ENCODE measurements around the gene NAA60. TPM values are rescaled to one million over a fixed set of nuclear protein-coding genes. Genes with fewer than 3 reads are reported as not detected.

NAA60 gene
- polyA plus RNA-seq, 1 donor (not counting 4 experiments of a cell fraction or from before 2014, with no cell fraction given): 30.3 TPM

DNA sequence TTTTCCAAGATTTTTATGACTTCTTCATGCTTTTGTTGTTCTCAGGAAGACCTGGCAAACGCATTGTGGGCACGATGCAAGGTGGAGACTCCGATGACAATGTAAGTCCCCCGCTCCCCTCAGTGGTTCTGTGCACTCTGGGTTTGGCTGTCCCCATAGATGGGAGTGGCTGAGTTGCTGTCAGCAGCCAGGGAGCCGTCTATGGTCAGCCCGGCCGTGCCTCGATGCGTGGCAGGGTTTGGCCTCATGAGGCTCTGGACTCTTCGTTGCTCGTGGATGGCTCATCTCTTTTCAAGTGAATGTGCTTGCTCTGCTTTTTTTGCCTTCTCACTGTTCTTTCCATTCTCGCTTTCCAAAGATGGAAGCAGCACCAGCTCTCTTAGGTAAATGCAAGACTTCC lies 89.3 kb downstream of the NAA60 start:
- Histone ChIP-seq H3K4me3 (ENCODE audit: control insufficient read depth in 2 of 3, extremely low read depth in 1 of 3, insufficient read depth in 2 of 3, low read depth in 1 of 3, low read length in 3 of 3) (no peak overlapping the region), H3K4me2 (ENCODE audit: control insufficient read depth, extremely low read depth, insufficient read depth, low read depth, low read length) (no peak overlapping the region), H3K9me1 (ENCODE audit: control insufficient read depth, extremely low read depth, insufficient read depth, low read length) (no peaks in the 10 kb centered on the region), H3K9ac (ENCODE audit: control insufficient read depth, extremely low read depth, insufficient read depth, low read length) (no peak overlapping the region), H2AFZ (ENCODE audit: control insufficient read depth, low read length) (no peak overlapping the region), H4K20me1 (ENCODE audit: control insufficient read depth, extremely low read depth, insufficient read depth, low read length) (no peaks in the 10 kb centered on the region), H3K36me3 (ENCODE audit: control insufficient read depth in 2 of 2, extremely low read depth in 1 of 2, insufficient read depth in 2 of 2, low read length in 2 of 2) (peaks cover 15 to 18% of the 10 kb centered on the region in 2 experiments), H3K27me3 (ENCODE audit: control insufficient read depth, extremely low read depth, insufficient read depth, low read length) (no peaks in the 10 kb centered on the region), H3K27ac (ENCODE audit: control insufficient read depth, insufficient read depth, low read length) (no peak overlapping the region), H3K79me2 (ENCODE audit: control insufficient read depth, insufficient read depth, low read length) (no peaks in the 10 kb centered on the region), H3K4me1 (ENCODE audit: control insufficient read depth, extremely low read depth, insufficient read depth, low read length) (no peaks in the 10 kb centered on the region), H3K9me3 (ENCODE audit: control insufficient read depth, low read depth, low read length) (no peaks in the 10 kb centered on the region)
- no peak for FAIRE-seq
- dilution Hi-C loops (cut with MboI; ENCODE audit: extremely low pct_ligation_motif_present, low sequenced_read_pairs): no loop called here
- DNase-seq (ENCODE audit: low read depth, low spot score): no peak
- TF ChIP-seq, protein P1, sequence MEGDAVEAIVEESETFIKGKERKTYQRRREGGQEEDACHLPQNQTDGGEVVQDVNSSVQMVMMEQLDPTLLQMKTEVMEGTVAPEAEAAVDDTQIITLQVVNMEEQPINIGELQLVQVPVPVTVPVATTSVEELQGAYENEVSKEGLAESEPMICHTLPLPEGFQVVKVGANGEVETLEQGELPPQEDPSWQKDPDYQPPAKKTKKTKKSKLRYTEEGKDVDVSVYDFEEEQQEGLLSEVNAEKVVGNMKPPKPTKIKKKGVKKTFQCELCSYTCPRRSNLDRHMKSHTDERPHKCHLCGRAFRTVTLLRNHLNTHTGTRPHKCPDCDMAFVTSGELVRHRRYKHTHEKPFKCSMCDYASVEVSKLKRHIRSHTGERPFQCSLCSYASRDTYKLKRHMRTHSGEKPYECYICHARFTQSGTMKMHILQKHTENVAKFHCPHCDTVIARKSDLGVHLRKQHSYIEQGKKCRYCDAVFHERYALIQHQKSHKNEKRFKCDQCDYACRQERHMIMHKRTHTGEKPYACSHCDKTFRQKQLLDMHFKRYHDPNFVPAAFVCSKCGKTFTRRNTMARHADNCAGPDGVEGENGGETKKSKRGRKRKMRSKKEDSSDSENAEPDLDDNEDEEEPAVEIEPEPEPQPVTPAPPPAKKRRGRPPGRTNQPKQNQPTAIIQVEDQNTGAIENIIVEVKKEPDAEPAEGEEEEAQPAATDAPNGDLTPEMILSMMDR (optimal IDR thresholded peaks at IDR 0.05 in 1 of 3, IDR thresholded peaks at IDR 0.05 in 1 of 3, conservative IDR thresholded peaks at IDR 0.05 in 1 of 3; ENCODE audit: extremely low read depth in 1 of 3, insufficient read depth in 2 of 3, low read length in 3 of 3): no peak
- no peak for TF ChIP-seq EZH2 (IDR thresholded peaks at IDR 0.05; ENCODE audit: low read length)

DNA sequence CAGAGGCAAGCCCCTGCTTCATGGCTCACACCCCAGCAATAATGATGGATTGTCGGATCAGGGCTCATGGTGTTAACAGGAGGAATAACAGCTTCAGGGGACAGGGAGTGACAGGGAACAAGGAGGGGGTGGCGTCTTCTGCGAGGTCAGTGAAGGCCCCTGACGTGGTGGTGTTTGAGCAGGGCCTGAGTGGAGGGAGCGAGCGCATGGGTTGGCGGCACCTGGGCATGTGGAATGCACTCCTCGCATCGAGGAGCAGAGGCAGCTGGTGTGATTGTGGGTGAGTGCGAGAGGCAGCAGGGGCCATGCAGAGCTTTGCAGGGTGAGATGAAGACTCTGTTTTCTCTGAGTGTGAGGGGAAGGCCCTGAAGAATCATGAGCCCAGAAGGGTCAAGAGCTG lies 90.6 kb downstream of the NAA60 start:
- FAIRE-seq: no peak
- dilution Hi-C loops (cut with MboI; ENCODE audit: extremely low pct_ligation_motif_present, low sequenced_read_pairs): no loop called here

More for the DNA sequence above, 90.6 kb downstream of the NAA60 start:
- H3K9ac ChIP-seq (ENCODE audit: control insufficient read depth, extremely low read depth, insufficient read depth, low read length): no peak overlapping the region
- H2AFZ ChIP-seq (ENCODE audit: control insufficient read depth, low read length): no peak overlapping the region
- H3K4me3 ChIP-seq (ENCODE audit: control insufficient read depth in 2 of 3, extremely low read depth in 1 of 3, insufficient read depth in 2 of 3, low read depth in 1 of 3, low read length in 3 of 3): no peak overlapping the region
- H3K4me2 ChIP-seq (ENCODE audit: control insufficient read depth, extremely low read depth, insufficient read depth, low read depth, low read length): no peak overlapping the region
- no peaks in the 10 kb centered on the region for H3K9me1 ChIP-seq (ENCODE audit: control insufficient read depth, extremely low read depth, insufficient read depth, low read length)
- H3K27ac ChIP-seq (ENCODE audit: control insufficient read depth, insufficient read depth, low read length): no peak overlapping the region
- TF ChIP-seq EZH2 (IDR thresholded peaks at IDR 0.05; ENCODE audit: low read length): no peak
- TF ChIP-seq, protein P1 (optimal IDR thresholded peaks at IDR 0.05 in 1 of 3, IDR thresholded peaks at IDR 0.05 in 1 of 3, conservative IDR thresholded peaks at IDR 0.05 in 1 of 3; ENCODE audit: extremely low read depth in 1 of 3, insufficient read depth in 2 of 3, low read length in 3 of 3): no peak
- H3K36me3 ChIP-seq (ENCODE audit: control insufficient read depth in 2 of 2, extremely low read depth in 1 of 2, insufficient read depth in 2 of 2, low read length in 2 of 2): peaks cover 15 to 24% of the 10 kb centered on the region in 2 experiments
- no peaks in the 10 kb centered on the region for H3K4me1 ChIP-seq (ENCODE audit: control insufficient read depth, extremely low read depth, insufficient read depth, low read length)
- no peaks in the 10 kb centered on the region for H4K20me1 ChIP-seq (ENCODE audit: control insufficient read depth, extremely low read depth, insufficient read depth, low read length)
- no peaks in the 10 kb centered on the region for H3K27me3 ChIP-seq (ENCODE audit: control insufficient read depth, extremely low read depth, insufficient read depth, low read length)
- H3K79me2 ChIP-seq (ENCODE audit: control insufficient read depth, insufficient read depth, low read length): no peaks in the 10 kb centered on the region
- DNase-seq (ENCODE audit: low read depth, low spot score): no peak
- H3K9me3 ChIP-seq (ENCODE audit: control insufficient read depth, low read depth, low read length): no peaks in the 10 kb centered on the region
